ENCODE data around the gene FUT2.

DNA sequence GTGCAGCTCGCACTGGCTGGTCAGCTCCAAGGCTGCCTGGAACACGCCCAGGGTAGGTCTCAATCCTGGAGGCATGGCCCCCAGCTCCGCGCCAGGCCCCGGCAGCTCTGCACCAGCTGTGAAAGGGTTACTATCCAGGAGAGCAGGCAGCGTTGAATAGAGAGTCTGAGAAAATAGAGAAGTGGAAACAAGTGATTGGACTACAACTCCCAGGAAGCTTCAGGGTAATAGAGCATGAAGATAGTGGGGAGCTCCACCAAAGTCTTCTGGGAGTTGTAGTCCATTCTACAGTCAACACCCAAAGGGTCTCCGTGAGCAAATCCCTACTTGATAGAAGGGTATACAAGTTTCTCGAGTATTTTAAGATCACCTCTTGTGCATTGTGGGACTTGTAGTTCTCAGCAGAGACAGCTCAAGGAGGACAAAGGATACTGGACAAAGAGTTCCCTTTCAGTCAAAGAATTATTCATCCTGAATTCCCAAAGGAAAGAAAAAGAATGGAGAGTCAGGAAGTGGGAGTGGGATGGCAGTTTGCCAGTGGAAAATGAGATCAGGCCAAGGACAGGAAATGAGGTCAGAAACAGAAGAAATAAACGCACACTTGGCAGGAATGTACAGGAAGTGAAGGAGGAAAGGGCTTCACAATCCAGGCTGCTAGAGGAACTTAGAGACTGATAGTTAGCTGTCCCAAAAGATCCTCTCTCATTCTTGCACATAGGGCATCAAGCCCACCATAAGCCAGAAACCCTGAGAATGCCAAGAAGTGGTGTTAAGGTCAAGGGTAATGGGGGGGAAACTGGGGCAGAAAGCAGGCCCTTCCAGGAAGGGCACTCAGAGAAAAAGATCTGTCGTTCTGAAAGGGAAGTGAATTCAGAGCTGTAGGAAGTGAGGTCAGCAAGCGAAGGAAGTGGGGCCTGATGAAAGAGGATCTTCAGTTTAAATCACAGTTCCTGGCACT is 29.3 kb downstream of the FUT2 start:
- TF ChIP-seq, protein P1, sequence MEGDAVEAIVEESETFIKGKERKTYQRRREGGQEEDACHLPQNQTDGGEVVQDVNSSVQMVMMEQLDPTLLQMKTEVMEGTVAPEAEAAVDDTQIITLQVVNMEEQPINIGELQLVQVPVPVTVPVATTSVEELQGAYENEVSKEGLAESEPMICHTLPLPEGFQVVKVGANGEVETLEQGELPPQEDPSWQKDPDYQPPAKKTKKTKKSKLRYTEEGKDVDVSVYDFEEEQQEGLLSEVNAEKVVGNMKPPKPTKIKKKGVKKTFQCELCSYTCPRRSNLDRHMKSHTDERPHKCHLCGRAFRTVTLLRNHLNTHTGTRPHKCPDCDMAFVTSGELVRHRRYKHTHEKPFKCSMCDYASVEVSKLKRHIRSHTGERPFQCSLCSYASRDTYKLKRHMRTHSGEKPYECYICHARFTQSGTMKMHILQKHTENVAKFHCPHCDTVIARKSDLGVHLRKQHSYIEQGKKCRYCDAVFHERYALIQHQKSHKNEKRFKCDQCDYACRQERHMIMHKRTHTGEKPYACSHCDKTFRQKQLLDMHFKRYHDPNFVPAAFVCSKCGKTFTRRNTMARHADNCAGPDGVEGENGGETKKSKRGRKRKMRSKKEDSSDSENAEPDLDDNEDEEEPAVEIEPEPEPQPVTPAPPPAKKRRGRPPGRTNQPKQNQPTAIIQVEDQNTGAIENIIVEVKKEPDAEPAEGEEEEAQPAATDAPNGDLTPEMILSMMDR (optimal IDR thresholded peaks at IDR 0.05 in 1 of 3, IDR thresholded peaks at IDR 0.05 in 1 of 3, conservative IDR thresholded peaks at IDR 0.05 in 1 of 3; ENCODE audit: extremely low read depth in 1 of 3, insufficient read depth in 2 of 3, low read length in 3 of 3): no peak
- no peak for TF ChIP-seq EZH2 (IDR thresholded peaks at IDR 0.05; ENCODE audit: low read length)

All from keratinocyte (primary cell).